CD4-positive, alpha-beta T cell (primary cell): Measurements from ENCODE around the gene KRTAP6-1. TPM values are rescaled to one million over a fixed set of nuclear protein-coding genes. Genes with fewer than 3 reads are reported as not detected.

Experiments used
- ATAC-seq: fragments of 200-7000 bp; cut with Tn5 transposase; one replicate; pipeline ENCODE4 v1.10.0; 2022; ENCODE audit warnings: mild to moderate bottlenecking; ENCODE audit not compliant: poor library complexity
- CTCF ChIA-PET: fragments of 350-600 bp; sonication (Branson Sonifier 250); formaldehyde crosslinking; loops from one replicate; lab custom pipeline; 2021; ENCODE audit warnings: antibody characterized with exemption, inconsistent platforms; lab: Charles Lee
- POLR2A ChIA-PET: fragments of 350-600 bp; sonication (Branson Sonifier 250); formaldehyde crosslinking; loops from one replicate; lab custom pipeline; 2021; ENCODE audit warnings: antibody characterized with exemption, inconsistent platforms; lab: Charles Lee
- DNase-seq, 14 experiments: peaks; one replicate each; pipeline ENCODE4 v3.0.0-alpha.2; 2013 to 2020; ENCODE audit warnings: mixed read lengths in 2 of 14
- H3K27ac ChIP-seq, 2 donors: one replicate each; pipeline versions ENCODE4 v1.5.1 to v1.7.0; 2013; ENCODE audit warnings: low read length in 2 of 2, low read depth in 1 of 2, mild to moderate bottlenecking in 1 of 2
- H3K27me3 ChIP-seq, 2 experiments: 1 replicate in 1 of 2; 2 replicates in 1 of 2; pipeline versions ENCODE4 v1.6.1 to v1.7.0; 2013; ENCODE audit warnings: low read length in 2 of 2, control low read depth in 1 of 2, mild to moderate bottlenecking in 1 of 2, moderate library complexity in 1 of 2; ENCODE audit not compliant: insufficient read depth in 2 of 2, control insufficient read depth in 1 of 2
- H3K36me3 ChIP-seq: one replicate; pipeline ENCODE4 v1.6.1; 2013; ENCODE audit warnings: low read length, control low read depth; ENCODE audit not compliant: insufficient read depth
- H3K4me1 ChIP-seq: one replicate; pipeline ENCODE4 v1.6.1; 2013; ENCODE audit warnings: low read length, control low read depth; ENCODE audit not compliant: insufficient read depth
- H3K4me3 ChIP-seq: one replicate; pipeline ENCODE4 v1.5.1; 2013; ENCODE audit warnings: mild to moderate bottlenecking, low read length, moderate library complexity
- H3K9me3 ChIP-seq, 2 experiments: 1 replicate in 1 of 2; 2 replicates in 1 of 2; pipeline versions ENCODE4 v1.6.1 to v1.7.0; 2013; ENCODE audit warnings: low read length in 2 of 2, mild to moderate bottlenecking in 2 of 2, control low read depth in 1 of 2, moderate library complexity in 1 of 2; ENCODE audit not compliant: control insufficient read depth in 1 of 2, insufficient read depth in 1 of 2
- H3K27ac Mint-ChIP-seq: one replicate; pipeline ENCODE4 v1.8.0; 2020; ENCODE audit warnings: mixed read lengths
- H3K27me3 Mint-ChIP-seq: one replicate; pipeline ENCODE4 v1.8.0; 2021; ENCODE audit warnings: mixed read lengths
- H3K36me3 Mint-ChIP-seq: one replicate; pipeline ENCODE4 v1.8.0; 2021; ENCODE audit warnings: low read depth, mixed read lengths
- H3K4me1 Mint-ChIP-seq: one replicate; pipeline ENCODE4 v1.8.0; 2021; ENCODE audit warnings: low read depth, mixed read lengths
- H3K4me3 Mint-ChIP-seq: one replicate; pipeline ENCODE4 v1.8.0; 2020; ENCODE audit warnings: mild to moderate bottlenecking, mixed read lengths
- H3K9me3 Mint-ChIP-seq: one replicate; pipeline ENCODE4 v1.8.0; 2020; ENCODE audit warnings: mixed read lengths
- CTCF ChIP-seq: fragments of 200-600 bp; IDR thresholded peaks from one replicate; pipeline ENCODE4 v1.8.0; 2022; ENCODE audit warnings: antibody characterized with exemption, mild to moderate bottlenecking
- intact Hi-C, 2 experiments: fragments of 100-400 bp; cut with DNase I in 1 of 2; cut with micrococcal nuclease in 1 of 2; formaldehyde crosslinking; loops; one replicate each; pipeline versions ENCODE4 v1.15.1 to v1.9.0; 2023 to 2025; cut with DNase I, micrococcal nuclease
- total RNA-seq, 174 experiments: library from RNA in 2 of 174; stranded (reverse) in 2 of 174; gene quantifications; one replicate each; pipeline ENCODE4 v1.2.3 and lab custom pipeline; 2021 to 2026

KRTAP6-1 gene
- total RNA-seq, 2 experiments from 2014 or later, result not detected

GRCh38 chr21:30623362-30623761 lies 9.6 kb upstream of the KRTAP6-1 start:
- Mint-ChIP-seq H3K4me1 (no peaks in the 10 kb centered on the region), H3K27me3 (peaks cover 4% of the 10 kb centered on the region), H3K27ac (no peak overlapping the region), H3K9me3 (peaks cover 3% of the 10 kb centered on the region), H3K36me3 (no peaks in the 10 kb centered on the region), H3K4me3 (no peak overlapping the region)
- intact Hi-C loops, result no loop called here
- H3K36me3 ChIP-seq, result no peaks in the 10 kb centered on the region
- H3K4me3 ChIP-seq, result no peak overlapping the region
- ChIA-PET POLR2A (no interaction called here), CTCF (interaction anchor here (0.9 kb wide), 1 partner anchor 15 kb away, joined by 3 read pairs; no protein-coding TSS in a partner anchor)
- no peaks in the 10 kb centered on the region for H3K27me3 ChIP-seq
- DNase-seq (no peak), ATAC-seq (no peak)
- TF ChIP-seq CTCF, result no peak
- no peaks in the 10 kb centered on the region for H3K4me1 ChIP-seq
- no peak overlapping the region for H3K27ac ChIP-seq
- peaks cover 0 to 4% of the 10 kb centered on the region in 2 experiments for H3K9me3 ChIP-seq

GRCh38 chr21:30620522-30620921 lies 6.8 kb upstream of the KRTAP6-1 start, which contains the start of gene KRTAP20-4:
TSS of gene KRTAP20-4 (plus strand) at chr21:30620627.
- Mint-ChIP-seq H3K4me3 (no peak within 1 kb of the TSS), H3K4me1 (no peaks in the 10 kb centered on the region), H3K36me3 (no peaks in the 10 kb centered on the region), H3K9me3 (peaks cover 3% of the 10 kb centered on the region), H3K27ac (no peak within 1 kb of the TSS), H3K27me3 (peaks cover 4% of the 10 kb centered on the region)
- ChIA-PET POLR2A (no interaction called here), CTCF (no interaction called here)
- H3K4me3 ChIP-seq, result no peak within 1 kb of the TSS
- no peaks in the 10 kb centered on the region for H3K4me1 ChIP-seq
- no peak for DNase-seq
- TF ChIP-seq CTCF, result no peak
- H3K36me3 ChIP-seq, result no peaks in the 10 kb centered on the region
- H3K9me3 ChIP-seq, result peaks cover 0 to 4% of the 10 kb centered on the region in 2 experiments
- no peak within 1 kb of the TSS for H3K27ac ChIP-seq
- no peak for ATAC-seq
- no peaks in the 10 kb centered on the region for H3K27me3 ChIP-seq
- intact Hi-C loops, result no loop called here

GRCh38 chr21:30620080-30620479 lies 6.3 kb upstream of the KRTAP6-1 start:
- Histone ChIP-seq H3K36me3 (no peaks in the 10 kb centered on the region), H3K4me1 (no peaks in the 10 kb centered on the region), H3K27me3 (no peaks in the 10 kb centered on the region), H3K27ac (no peak overlapping the region), H3K4me3 (no peak overlapping the region), H3K9me3 (no peaks in the 10 kb centered on the region)
- no peaks in the 10 kb centered on the region for H3K4me1 Mint-ChIP-seq
- DNase-seq, result no peak
- intact Hi-C loops, result no loop called here
- POLR2A ChIA-PET, result no interaction called here
- no peak overlapping the region for H3K4me3 Mint-ChIP-seq
- no peaks in the 10 kb centered on the region for H3K36me3 Mint-ChIP-seq
- H3K27ac Mint-ChIP-seq, result no peak overlapping the region
- no peak for ATAC-seq
- CTCF ChIA-PET, result no interaction called here
- peaks cover 4% of the 10 kb centered on the region for H3K27me3 Mint-ChIP-seq
- peaks cover 2% of the 10 kb centered on the region for H3K9me3 Mint-ChIP-seq
- no peak for TF ChIP-seq CTCF
